Astrocyte (in vitro differentiated cells and primary cell): ENCODE results near the gene SPTLC2. TPM values are rescaled to one million over a fixed set of nuclear protein-coding genes. Genes with fewer than 3 reads are reported as not detected.

ENCODE experiments used
- DNase-seq: peaks from one replicate; pipeline ENCODE4 v3.0.0-alpha.2; 2010; ENCODE audit warnings: low read depth
- FAIRE-seq: peaks from 2 replicates; lab custom pipeline; 2011; peaks lifted over from hg19 to GRCh38; lab: Jason Lieb, UNC
- H2AFZ ChIP-seq: 2 replicates; pipeline ENCODE4 v1.6.0; 2012; ENCODE audit warnings: low read depth, low read length, inconsistent platforms
- H3K27ac ChIP-seq: 2 replicates; pipeline ENCODE4 v1.5.1; 2011; ENCODE audit warnings: low read depth, low read length, inconsistent platforms
- H3K27me3 ChIP-seq: 2 replicates; pipeline ENCODE4 v1.6.0; 2011; ENCODE audit warnings: low read length, inconsistent platforms; ENCODE audit not compliant: insufficient read depth
- H3K36me3 ChIP-seq: 2 replicates; pipeline ENCODE4 v1.5.1; 2011; ENCODE audit warnings: low read length, inconsistent platforms; ENCODE audit not compliant: insufficient read depth
- H3K4me1 ChIP-seq: 2 replicates; pipeline ENCODE4 v1.5.1; 2011; ENCODE audit warnings: low read length, inconsistent platforms; ENCODE audit not compliant: insufficient read depth
- H3K4me2 ChIP-seq: 2 replicates; pipeline ENCODE4 v1.6.0; 2012; ENCODE audit warnings: low read length, inconsistent platforms
- H3K4me3 ChIP-seq: 2 replicates; pipeline ENCODE4 v1.5.1; 2011; ENCODE audit warnings: low read depth, mild to moderate bottlenecking, low read length, inconsistent platforms; ENCODE audit not compliant: insufficient read depth
- H3K79me2 ChIP-seq: 2 replicates; pipeline ENCODE4 v1.6.0; 2012; ENCODE audit warnings: mild to moderate bottlenecking, low read length, inconsistent platforms; ENCODE audit not compliant: insufficient read depth
- H3K9ac ChIP-seq: 2 replicates; pipeline ENCODE4 v1.6.0; 2012; ENCODE audit warnings: mild to moderate bottlenecking, low read length, inconsistent platforms
- H3K9me3 ChIP-seq: 2 replicates; pipeline ENCODE4 v1.5.1; 2012; ENCODE audit warnings: low read depth, mild to moderate bottlenecking, low read length, inconsistent platforms; ENCODE audit not compliant: insufficient read depth
- H4K20me1 ChIP-seq: 2 replicates; pipeline ENCODE4 v1.6.0; 2012; ENCODE audit warnings: low read length, inconsistent platforms; ENCODE audit not compliant: insufficient read depth
- H3K27ac Mint-ChIP-seq: one replicate; pipeline ENCODE4 v1.8.0; 2021; ENCODE audit warnings: mild to moderate bottlenecking, mixed read lengths; ENCODE audit not compliant: unreplicated experiment
- H3K27me3 Mint-ChIP-seq: one replicate; pipeline ENCODE4 v1.8.0; 2021; ENCODE audit warnings: low read depth, mixed read lengths; ENCODE audit not compliant: unreplicated experiment
- H3K36me3 Mint-ChIP-seq: one replicate; pipeline ENCODE4 v1.8.0; 2021; ENCODE audit warnings: low read depth, mixed read lengths; ENCODE audit not compliant: unreplicated experiment
- H3K4me1 Mint-ChIP-seq: one replicate; pipeline ENCODE4 v1.8.0; 2021; ENCODE audit warnings: low read depth, mixed read lengths; ENCODE audit not compliant: unreplicated experiment
- H3K4me3 Mint-ChIP-seq: one replicate; pipeline ENCODE4 v1.8.0; 2021; ENCODE audit warnings: mild to moderate bottlenecking, moderate library complexity, mixed read lengths; ENCODE audit not compliant: unreplicated experiment
- H3K9me3 Mint-ChIP-seq: one replicate; pipeline ENCODE4 v1.8.0; 2021; ENCODE audit warnings: mild to moderate bottlenecking, mixed read lengths; ENCODE audit not compliant: unreplicated experiment
- EZH2 ChIP-seq: IDR thresholded peaks from 2 replicates; pipeline ENCODE4 v1.6.1; 2012; ENCODE audit warnings: mild to moderate bottlenecking, low read length, inconsistent platforms; ENCODE audit not compliant: insufficient read depth
- total RNA-seq: library from RNA; stranded (reverse); gene quantifications from 2 replicates; pipeline ENCODE4 v1.2.1, GENCODE V29; 2021
- TF ChIP-seq, protein P1 (sequence below): IDR thresholded peaks from 2 replicates; pipeline ENCODE4 v1.5.1; 2011; ENCODE audit warnings: low read depth, mild to moderate bottlenecking, inconsistent platforms, low read length, moderate library complexity; ENCODE audit not compliant: insufficient read depth

The SPTLC2 gene
- total RNA-seq, 1 donor from 2014 or later = 51.2 TPM

DNA sequence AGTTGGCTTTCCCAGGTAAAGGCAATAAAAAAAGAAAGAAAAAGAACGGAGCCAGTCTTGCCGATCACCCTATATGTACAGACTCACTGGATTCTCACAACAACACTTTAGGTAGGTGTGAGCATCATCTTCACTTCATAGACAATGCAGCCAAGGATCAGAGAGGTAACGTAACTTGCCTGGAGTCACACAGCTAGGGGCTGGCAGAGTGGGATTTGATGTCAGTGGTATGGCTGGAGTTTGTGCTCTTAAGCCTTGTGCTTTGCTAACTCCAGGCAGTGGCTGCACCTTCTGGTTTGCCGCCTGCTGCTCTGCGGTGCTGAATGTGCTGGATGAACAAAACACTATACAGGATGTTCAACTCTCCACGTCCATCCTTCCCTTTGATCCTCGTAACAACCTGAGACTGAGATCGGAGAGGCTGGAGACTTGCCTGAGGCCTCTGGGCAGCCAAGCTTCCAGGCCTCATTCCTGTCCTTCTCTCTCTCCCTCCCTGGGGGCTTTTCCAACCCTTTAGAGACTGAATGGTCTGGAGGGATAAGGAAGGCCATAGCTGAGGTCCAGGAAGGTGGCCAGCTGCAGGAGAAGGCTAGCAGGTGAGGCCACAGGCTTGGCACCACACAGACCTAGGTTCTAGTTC is 126.0 kb downstream of the SPTLC2 start:
- Histone ChIP-seq H3K36me3 (no peaks in the 10 kb centered on the region), H3K4me2 (no peak overlapping the region), H3K27me3 (no peaks in the 10 kb centered on the region), H3K27ac (no peak overlapping the region), H4K20me1 (no peaks in the 10 kb centered on the region), H3K9ac (no peak overlapping the region), H3K4me3 (no peak overlapping the region), H2AFZ (no peak overlapping the region), H3K79me2 (no peaks in the 10 kb centered on the region), H3K9me3 (no peaks in the 10 kb centered on the region), H3K4me1 (peaks cover 5% of the 10 kb centered on the region)
- Mint-ChIP-seq H3K27ac (no peak overlapping the region), H3K27me3 (peaks cover 10% of the 10 kb centered on the region), H3K9me3 (peaks cover 2% of the 10 kb centered on the region), H3K4me3 (no peak overlapping the region), H3K4me1 (peaks cover 8% of the 10 kb centered on the region), H3K36me3 (no peaks in the 10 kb centered on the region)
- DNase-seq = no peak
- TF ChIP-seq, protein P1, sequence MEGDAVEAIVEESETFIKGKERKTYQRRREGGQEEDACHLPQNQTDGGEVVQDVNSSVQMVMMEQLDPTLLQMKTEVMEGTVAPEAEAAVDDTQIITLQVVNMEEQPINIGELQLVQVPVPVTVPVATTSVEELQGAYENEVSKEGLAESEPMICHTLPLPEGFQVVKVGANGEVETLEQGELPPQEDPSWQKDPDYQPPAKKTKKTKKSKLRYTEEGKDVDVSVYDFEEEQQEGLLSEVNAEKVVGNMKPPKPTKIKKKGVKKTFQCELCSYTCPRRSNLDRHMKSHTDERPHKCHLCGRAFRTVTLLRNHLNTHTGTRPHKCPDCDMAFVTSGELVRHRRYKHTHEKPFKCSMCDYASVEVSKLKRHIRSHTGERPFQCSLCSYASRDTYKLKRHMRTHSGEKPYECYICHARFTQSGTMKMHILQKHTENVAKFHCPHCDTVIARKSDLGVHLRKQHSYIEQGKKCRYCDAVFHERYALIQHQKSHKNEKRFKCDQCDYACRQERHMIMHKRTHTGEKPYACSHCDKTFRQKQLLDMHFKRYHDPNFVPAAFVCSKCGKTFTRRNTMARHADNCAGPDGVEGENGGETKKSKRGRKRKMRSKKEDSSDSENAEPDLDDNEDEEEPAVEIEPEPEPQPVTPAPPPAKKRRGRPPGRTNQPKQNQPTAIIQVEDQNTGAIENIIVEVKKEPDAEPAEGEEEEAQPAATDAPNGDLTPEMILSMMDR = no peak
- no peak for TF ChIP-seq EZH2
- no peak for FAIRE-seq

DNA sequence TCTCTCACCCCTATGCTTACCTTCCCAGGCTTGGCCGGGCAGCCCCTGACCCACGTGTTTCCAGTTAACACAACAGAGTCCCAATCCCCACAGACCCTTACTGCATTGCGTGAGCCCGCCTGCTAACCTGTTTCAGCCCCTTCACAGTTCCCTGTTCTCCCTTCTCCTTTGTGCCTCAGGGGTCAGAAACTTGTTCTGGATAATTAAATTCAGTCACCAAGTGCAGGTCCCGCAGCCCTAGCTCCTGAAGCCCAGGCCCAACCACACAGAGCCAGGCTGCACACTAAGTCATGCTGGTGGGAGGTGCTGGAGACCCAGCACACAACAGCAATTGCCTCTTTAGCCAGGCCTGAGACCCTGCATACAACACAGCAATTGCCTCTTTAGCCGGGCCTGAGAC is 127.4 kb downstream of the SPTLC2 start:
- Histone ChIP-seq H4K20me1 (no peaks in the 10 kb centered on the region), H3K9ac (no peak overlapping the region), H3K27ac (no peak overlapping the region), H2AFZ (no peak overlapping the region), H3K4me2 (no peak overlapping the region), H3K79me2 (no peaks in the 10 kb centered on the region), H3K9me3 (no peaks in the 10 kb centered on the region), H3K4me3 (no peak overlapping the region), H3K27me3 (no peaks in the 10 kb centered on the region), H3K4me1 (peaks cover 5% of the 10 kb centered on the region), H3K36me3 (no peaks in the 10 kb centered on the region)
- Mint-ChIP-seq H3K27ac (no peak overlapping the region), H3K4me1 (peaks cover 10% of the 10 kb centered on the region), H3K4me3 (no peak overlapping the region), H3K36me3 (no peaks in the 10 kb centered on the region), H3K9me3 (peaks cover 2% of the 10 kb centered on the region), H3K27me3 (peaks cover 10% of the 10 kb centered on the region)
- DNase-seq (no peak), FAIRE-seq (no peak)
- no peak for TF ChIP-seq EZH2
- TF ChIP-seq, protein P1 = no peak

DNA sequence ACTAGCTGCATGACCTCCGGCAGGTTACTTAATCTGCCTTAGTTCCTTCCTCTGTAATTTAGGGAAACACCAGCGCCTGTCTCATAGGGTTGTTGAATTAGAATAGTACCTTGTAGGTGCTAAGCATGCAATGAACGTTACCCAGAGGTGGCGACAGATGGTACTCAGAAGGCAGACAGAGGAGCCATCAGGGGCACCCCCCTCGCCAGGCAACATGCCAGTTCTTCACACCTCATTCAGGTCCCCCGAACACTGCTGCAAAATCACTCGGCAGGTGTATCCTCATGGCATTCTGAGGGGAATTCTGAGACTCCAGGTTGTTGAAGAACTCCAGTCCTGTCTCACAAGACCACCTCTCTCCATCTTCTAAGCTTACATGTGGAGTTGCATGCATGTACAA is 127.9 kb downstream of the SPTLC2 start:
- no peak overlapping the region for H3K9ac ChIP-seq
- H3K4me3 ChIP-seq = no peak overlapping the region
- no peak overlapping the region for H2AFZ ChIP-seq
- no peaks in the 10 kb centered on the region for H3K27me3 ChIP-seq
- H4K20me1 ChIP-seq = no peaks in the 10 kb centered on the region
- H3K4me1 ChIP-seq = peaks cover 5% of the 10 kb centered on the region
- FAIRE-seq (no peak), DNase-seq (no peak)
- H3K36me3 ChIP-seq = no peaks in the 10 kb centered on the region
- Mint-ChIP-seq H3K9me3 (peaks cover 2% of the 10 kb centered on the region), H3K4me1 (peaks cover 10% of the 10 kb centered on the region), H3K4me3 (no peak overlapping the region), H3K36me3 (no peaks in the 10 kb centered on the region), H3K27ac (no peak overlapping the region), H3K27me3 (peaks cover 10% of the 10 kb centered on the region)
- no peak overlapping the region for H3K27ac ChIP-seq
- TF ChIP-seq, protein P1 = no peak
- no peak for TF ChIP-seq EZH2
- H3K9me3 ChIP-seq = no peaks in the 10 kb centered on the region
- no peaks in the 10 kb centered on the region for H3K79me2 ChIP-seq
- no peak overlapping the region for H3K4me2 ChIP-seq
